HG03565 (cell line): ENCODE measurements around the gene POLN.

Source experiments
- ATAC-seq: cut with Tn5 transposase; IDR thresholded peaks from one replicate; pipeline ENCODE4 v1.9.1; 2021; ENCODE audit warnings: mild to moderate bottlenecking, moderate library complexity; ENCODE audit not compliant: unreplicated experiment

POLN gene

GRCh38 chr4:2264481-2265041, 22.6 kb upstream of the POLN start:
- no peak for ATAC-seq

- no peak for ATAC-seq
Observed at GRCh38 chr4:2263926-2264321, 22.0 kb upstream of the POLN start.

GRCh38 chr4:2262944-2263250, 21.0 kb upstream of the POLN start:
- ATAC-seq, result no peak

- peak; percentile 86 for ATAC-seq
Observed at GRCh38 chr4:2262145-2262943, 20.4 kb upstream of the POLN start.

GRCh38 chr4:2261853-2262144, 19.9 kb upstream of the POLN start, which contains the start of gene MXD4:
Gene MXD4 (minus strand): TSS chr4:2262109. CDS start chr4:2261980, 129 bp downstream.
- no peak for ATAC-seq

GRCh38 chr4:2261110-2261852, 19.4 kb upstream of the POLN start:
- no peak for ATAC-seq

- ATAC-seq, result no peak
Observed at GRCh38 chr4:2260344-2261109, 18.6 kb upstream of the POLN start.

- ATAC-seq, result no peak
Observed at GRCh38 chr4:2259541-2260343, 17.8 kb upstream of the POLN start.

GRCh38 chr4:2259036-2259540, 17.2 kb upstream of the POLN start:
- no peak for ATAC-seq

GRCh38 chr4:2258091-2259035, 16.4 kb upstream of the POLN start:
- ATAC-seq, result no peak

GRCh38 chr4:2257361-2258081, 15.6 kb upstream of the POLN start:
- ATAC-seq, result no peak

GRCh38 chr4:2256781-2257191, 14.9 kb upstream of the POLN start:
- ATAC-seq, result no peak

- ATAC-seq, result no peak
Observed at GRCh38 chr4:2256156-2256731, 14.3 kb upstream of the POLN start.

- no peak for ATAC-seq
Observed at GRCh38 chr4:2255501-2256155, 13.7 kb upstream of the POLN start.

GRCh38 chr4:2254665-2255500, 13.0 kb upstream of the POLN start:
- ATAC-seq, result no peak

- ATAC-seq, result no peak
Observed at GRCh38 chr4:2253160-2254084, 11.5 kb upstream of the POLN start.
